ES-I3 (cell line): ENCODE data around the gene RUNX1.

ENCODE experiments used
- H3K36me3 ChIP-seq: 2 replicates; pipeline ENCODE4 v1.6.1; 2013; ENCODE audit warnings: mild to moderate bottlenecking, low read length, control low read depth, moderate library complexity; ENCODE audit not compliant: insufficient read depth
- H3K4me1 ChIP-seq: 2 replicates; pipeline ENCODE4 v1.6.1; 2013; ENCODE audit warnings: mild to moderate bottlenecking, control low read depth, low read length; ENCODE audit not compliant: insufficient read depth
- H3K9ac ChIP-seq: 2 replicates; pipeline ENCODE4 v1.6.1; 2013; ENCODE audit warnings: low read depth, mild to moderate bottlenecking, low read length, moderate library complexity
- H3K9me3 ChIP-seq: 2 replicates; pipeline ENCODE4 v1.6.1; 2013; ENCODE audit warnings: mild to moderate bottlenecking, low read length, moderate library complexity; ENCODE audit not compliant: control insufficient read depth, insufficient read depth

RUNX1 gene

DNA sequence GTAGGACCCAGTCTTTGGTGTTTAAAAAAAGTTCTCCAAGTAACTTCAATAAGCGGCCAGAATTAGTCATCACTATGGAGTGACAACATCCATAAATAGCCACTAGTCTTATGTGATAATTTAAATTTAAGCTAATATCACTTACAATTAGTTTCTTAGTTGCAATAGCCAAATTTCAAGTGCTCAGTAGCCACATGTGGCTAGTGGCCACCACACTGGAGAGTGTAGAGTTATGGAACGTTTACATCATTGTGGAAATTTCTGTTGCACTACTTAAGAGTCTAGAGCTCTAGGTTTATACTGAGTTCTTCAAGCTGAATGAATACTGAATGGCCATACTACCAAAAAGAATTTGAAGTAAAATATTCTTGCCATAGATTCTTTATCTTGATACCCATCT is 121.1 kb downstream of the RUNX1 start:
- H3K4me1 ChIP-seq, result no peaks in the 10 kb centered on the region

DNA sequence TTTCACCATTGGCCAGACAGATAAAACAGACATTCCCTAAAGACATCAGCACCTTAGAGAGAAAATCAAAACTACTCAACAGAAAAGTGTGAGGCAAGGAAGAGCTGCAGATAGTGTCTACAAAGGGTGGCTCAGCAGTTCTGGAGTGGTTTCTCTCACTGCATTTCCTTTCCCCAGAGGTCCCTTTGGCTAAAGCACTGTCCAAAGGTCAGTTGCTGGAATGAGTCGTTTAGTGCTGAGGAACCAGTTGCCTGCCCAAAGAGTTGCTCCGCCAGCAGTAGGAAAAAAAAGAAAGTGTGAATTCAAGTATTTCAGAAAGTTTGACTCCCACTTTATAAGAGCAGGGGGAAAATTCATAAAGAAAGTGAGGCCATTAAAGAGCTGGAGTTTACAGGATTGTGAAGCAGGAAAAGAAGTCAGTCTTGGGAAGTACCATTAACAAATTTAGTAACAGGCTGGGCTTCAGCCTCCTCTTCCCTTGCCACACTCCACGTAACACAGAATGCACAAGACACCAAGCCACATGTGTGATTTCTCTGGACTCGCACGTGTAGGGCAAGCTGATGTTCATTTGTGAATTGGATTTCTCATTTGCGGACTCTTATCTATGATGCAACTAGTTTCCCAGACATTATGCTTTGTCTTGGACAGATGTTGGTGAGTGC is 122.2 kb downstream of the RUNX1 start:
- no peaks in the 10 kb centered on the region for H3K4me1 ChIP-seq
- H3K9me3 ChIP-seq, result no peaks in the 10 kb centered on the region
- H3K36me3 ChIP-seq, result no peaks in the 10 kb centered on the region
- H3K9ac ChIP-seq, result no peak overlapping the region

More for the DNA sequence above, 121.1 kb downstream of the RUNX1 start:
- Histone ChIP-seq H3K9ac (no peak overlapping the region), H3K9me3 (no peaks in the 10 kb centered on the region), H3K36me3 (no peaks in the 10 kb centered on the region)

DNA sequence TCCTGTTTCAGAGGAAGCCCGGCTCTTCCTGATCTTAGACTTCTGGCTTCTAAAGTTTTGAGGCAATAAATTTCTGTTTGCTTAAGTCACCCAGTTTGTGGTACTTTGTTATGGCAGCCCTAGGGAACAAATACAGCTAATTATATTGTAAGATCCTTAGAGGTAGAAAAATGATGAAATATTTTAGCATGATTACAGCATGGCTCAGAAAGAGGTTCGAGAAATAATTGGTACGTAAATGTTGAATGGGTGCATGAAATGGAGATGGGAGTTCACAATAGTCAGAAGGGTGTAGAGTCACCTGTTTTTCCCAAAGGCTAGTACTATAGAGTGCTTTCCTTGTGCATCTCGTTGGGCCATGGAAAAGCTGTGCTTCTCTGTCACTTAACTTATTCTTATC is 123.5 kb downstream of the RUNX1 start:
- Histone ChIP-seq H3K9me3 (no peaks in the 10 kb centered on the region), H3K9ac (no peak overlapping the region), H3K36me3 (no peaks in the 10 kb centered on the region), H3K4me1 (no peaks in the 10 kb centered on the region)

DNA sequence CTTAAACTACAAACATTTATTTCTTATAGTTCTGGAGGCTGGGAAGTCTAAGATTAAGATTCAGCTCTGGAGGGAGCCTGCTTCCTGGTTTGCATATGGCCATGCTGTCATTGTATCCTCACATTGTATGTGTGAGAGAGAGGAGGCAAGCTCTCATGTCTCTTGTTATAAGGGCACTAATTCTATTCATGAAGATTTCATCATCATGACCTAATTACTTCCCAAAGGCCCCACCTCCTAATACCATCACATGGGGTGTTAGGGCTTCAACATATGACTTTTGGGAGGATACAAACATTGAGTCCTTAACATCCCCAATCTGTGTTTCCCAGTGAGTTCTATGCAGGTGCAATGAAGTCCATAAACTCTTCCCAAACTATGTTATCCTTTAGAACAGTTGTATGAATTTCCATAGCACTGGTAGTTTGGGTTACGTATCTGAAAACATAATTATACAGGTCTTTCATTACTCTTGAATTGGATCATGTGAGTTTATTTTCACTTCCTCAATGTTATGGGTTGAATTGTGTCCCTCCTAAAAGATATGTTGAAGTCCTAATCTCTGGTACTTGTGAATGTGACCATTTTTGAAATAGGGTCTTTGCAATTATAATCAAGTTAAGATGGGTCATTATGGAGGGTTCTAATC is 124.2 kb downstream of the RUNX1 start:
- Histone ChIP-seq H3K36me3 (no peaks in the 10 kb centered on the region), H3K9me3 (no peaks in the 10 kb centered on the region), H3K9ac (no peak overlapping the region), H3K4me1 (no peaks in the 10 kb centered on the region)

DNA sequence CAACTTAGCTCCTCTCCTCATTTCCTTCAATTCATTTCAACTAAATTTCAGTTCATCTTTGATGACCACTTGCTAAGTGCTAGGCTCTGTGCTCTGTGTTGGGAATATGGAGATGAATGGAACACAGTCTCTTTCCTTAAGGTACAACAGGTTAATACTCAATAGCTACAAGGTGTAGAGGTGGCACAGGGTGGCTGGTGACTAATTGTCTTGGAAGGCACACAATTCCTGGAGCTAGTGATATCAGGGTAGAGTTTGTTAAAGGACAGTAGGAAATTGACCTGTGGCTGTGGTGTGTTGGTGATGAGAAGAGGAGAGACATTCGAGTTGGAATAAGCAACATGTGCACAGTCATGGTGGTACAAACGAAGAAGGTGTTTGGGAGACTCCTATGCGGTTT is 124.9 kb downstream of the RUNX1 start:
- Histone ChIP-seq H3K9me3 (no peaks in the 10 kb centered on the region), H3K4me1 (no peaks in the 10 kb centered on the region), H3K36me3 (no peaks in the 10 kb centered on the region), H3K9ac (no peak overlapping the region)

DNA sequence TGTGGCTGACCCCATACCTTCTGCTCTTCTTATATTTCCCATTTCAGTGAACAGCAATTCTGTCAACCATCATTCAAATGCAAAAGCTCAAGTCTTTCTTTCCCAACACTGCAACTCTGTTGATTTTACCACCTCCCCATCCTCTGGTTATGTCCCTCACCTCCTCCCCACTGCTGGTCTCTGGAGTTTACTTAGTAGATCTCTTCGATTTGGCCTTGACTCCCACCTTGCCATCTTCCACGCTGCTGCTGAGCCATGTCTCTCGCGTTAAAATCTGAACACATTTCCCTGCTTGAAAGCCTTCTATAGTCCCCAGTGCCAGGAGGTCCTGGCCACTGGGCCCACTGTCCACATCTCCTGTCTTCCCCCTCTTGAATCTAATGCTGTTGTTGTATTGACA is 125.5 kb downstream of the RUNX1 start:
- Histone ChIP-seq H3K36me3 (no peaks in the 10 kb centered on the region), H3K4me1 (no peaks in the 10 kb centered on the region), H3K9me3 (no peaks in the 10 kb centered on the region), H3K9ac (no peak overlapping the region)

DNA sequence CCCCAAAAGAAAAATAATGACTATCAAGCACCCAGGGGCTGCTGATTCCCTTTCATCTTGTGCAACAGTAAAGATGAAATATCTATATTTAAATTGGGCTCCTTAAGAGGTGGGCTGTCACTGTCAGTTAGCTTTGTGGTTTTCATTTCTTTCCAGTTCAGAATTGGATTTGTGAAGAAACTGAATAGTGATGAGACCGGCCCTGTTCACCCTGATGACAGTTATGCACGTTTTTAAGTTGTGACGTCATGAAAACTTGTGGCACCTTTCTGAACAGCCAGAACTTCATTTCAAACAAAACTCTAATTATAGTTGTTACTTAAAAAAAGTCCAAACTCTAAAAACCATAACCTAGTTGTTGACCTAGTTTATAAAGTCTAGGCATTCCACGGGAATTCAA is 125.9 kb downstream of the RUNX1 start:
- Histone ChIP-seq H3K9ac (no peak overlapping the region), H3K4me1 (no peaks in the 10 kb centered on the region), H3K9me3 (no peaks in the 10 kb centered on the region), H3K36me3 (no peaks in the 10 kb centered on the region)

DNA sequence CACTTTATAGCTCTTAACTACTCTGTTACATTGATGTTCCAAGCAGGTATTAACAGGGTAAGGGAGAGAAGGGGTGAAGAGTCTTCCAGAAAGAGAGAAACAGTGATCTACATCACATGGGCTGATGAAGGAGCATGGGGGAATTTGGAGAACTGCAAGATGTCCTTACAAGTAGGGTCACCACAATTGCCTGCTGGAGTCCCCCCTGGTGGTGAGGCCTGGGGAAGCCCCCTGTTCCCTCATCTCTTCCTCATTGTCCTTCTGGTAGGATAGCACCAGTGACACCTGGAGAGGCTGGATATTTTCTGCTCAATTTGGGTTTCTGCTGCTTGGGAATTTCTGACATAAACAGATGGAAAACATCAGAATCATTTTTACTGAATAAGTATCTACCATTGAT is 126.6 kb downstream of the RUNX1 start:
- H3K9ac ChIP-seq, result no peak overlapping the region
- H3K36me3 ChIP-seq, result no peaks in the 10 kb centered on the region

DNA sequence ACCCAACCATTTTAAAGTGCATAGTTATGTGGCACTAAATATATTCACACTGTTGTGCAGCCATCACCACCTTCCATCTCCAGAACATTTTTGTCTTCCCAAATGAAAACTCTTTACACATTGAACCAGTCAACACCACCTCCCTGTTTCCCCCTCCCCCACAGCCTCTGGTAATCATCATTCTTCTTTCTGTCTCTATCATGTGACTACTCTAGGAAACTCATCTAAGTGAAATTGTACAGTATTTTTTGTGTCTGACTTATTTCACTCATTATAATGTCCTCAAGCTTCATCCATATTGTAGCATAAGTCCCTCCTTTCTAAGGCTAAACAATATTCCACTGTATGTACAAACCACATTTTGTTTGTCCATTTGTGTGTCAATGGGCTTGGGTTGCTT is 128.0 kb downstream of the RUNX1 start:
- Histone ChIP-seq H3K9me3 (no peaks in the 10 kb centered on the region), H3K36me3 (no peaks in the 10 kb centered on the region), H3K9ac (no peak overlapping the region), H3K4me1 (no peaks in the 10 kb centered on the region)

More for the DNA sequence above, 126.6 kb downstream of the RUNX1 start:
- no peaks in the 10 kb centered on the region for H3K4me1 ChIP-seq
- no peaks in the 10 kb centered on the region for H3K9me3 ChIP-seq

DNA sequence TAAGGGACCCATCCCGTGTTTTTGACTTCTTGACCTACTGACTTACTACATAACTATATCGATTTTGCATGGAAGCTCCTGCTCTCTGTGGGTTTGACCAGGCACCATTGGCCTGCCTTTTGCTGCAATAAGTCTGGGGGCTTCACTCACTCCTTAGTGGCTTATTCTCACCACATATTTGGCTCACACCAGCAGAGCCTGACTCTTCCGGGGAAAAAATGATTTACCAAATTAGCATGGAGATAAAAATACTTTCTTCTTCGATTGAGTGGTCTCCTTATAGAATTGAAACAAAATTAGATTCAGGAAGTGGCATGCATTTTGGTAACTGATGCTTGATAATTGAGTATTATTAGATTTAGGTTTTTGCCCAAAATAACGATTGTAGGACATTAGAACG is 129.7 kb downstream of the RUNX1 start:
- Histone ChIP-seq H3K4me1 (peaks cover 9% of the 10 kb centered on the region), H3K9me3 (no peaks in the 10 kb centered on the region), H3K36me3 (no peaks in the 10 kb centered on the region), H3K9ac (no peak overlapping the region)

DNA sequence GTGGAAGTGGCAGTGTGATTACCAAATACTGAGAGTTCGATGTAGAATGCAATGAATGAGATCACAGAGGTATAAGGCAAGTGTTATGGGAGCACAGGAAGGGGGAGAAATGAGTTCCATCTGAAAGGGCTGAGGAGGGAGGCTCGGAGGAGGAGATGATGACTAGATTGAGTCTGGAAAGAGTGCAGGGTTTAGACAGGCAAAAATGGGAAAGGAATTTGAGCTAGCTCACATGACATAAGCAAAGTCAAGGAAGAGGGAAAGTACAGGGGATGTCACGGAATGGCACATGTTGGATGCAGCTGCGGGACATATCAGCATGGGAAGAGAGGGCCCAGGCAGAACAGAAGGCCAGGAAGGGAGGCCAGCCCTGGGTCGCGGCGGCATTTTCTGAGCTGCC is 132.7 kb downstream of the RUNX1 start:
- no peaks in the 10 kb centered on the region for H3K36me3 ChIP-seq
- H3K9me3 ChIP-seq, result no peaks in the 10 kb centered on the region
- peaks cover 9% of the 10 kb centered on the region for H3K4me1 ChIP-seq
- no peak overlapping the region for H3K9ac ChIP-seq

DNA sequence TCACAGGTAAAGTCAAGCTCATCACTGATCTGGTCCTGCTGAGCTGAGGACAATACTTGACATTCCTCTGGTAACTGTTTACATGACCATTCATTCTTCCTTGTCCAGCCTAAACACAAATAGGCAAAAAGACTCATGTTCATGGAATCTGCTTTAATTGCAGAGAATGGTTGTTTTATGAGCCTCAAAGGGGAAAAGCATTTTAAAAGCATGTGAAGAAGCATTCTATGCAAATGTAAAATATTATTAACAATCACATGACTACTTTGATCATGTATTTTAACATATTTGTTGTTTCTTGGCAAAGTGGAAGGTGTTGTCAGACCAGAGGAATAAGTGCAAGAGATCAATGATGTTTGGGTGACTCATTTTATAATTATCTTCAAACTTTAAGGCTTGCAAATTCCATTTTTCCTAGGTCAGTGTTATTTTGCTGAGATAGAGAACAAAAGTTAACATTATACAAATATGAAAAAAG is 133.7 kb downstream of the RUNX1 start:
- H3K4me1 ChIP-seq, result peaks cover 9% of the 10 kb centered on the region
- H3K9me3 ChIP-seq, result no peaks in the 10 kb centered on the region
- no peak overlapping the region for H3K9ac ChIP-seq
- H3K36me3 ChIP-seq, result no peaks in the 10 kb centered on the region

DNA sequence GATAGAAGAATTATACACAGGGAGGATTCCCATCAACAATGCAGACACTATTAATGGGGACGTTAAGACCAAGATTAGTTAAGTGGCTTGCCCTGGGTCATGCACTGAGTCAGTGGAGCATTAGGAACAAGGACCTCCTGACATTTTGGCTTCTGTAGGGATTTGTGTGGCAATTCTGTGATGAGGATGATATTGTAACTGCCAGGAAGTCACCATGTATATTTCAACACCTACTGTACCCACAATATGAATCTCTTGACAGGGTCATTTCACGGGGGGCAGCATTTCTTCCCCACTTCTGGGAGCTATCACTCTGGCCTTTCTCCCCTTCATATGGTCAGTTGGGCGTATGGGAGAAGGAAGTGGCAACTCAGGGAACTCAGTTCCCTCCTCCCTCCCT is 134.9 kb downstream of the RUNX1 start:
- H3K36me3 ChIP-seq, result no peaks in the 10 kb centered on the region

DNA sequence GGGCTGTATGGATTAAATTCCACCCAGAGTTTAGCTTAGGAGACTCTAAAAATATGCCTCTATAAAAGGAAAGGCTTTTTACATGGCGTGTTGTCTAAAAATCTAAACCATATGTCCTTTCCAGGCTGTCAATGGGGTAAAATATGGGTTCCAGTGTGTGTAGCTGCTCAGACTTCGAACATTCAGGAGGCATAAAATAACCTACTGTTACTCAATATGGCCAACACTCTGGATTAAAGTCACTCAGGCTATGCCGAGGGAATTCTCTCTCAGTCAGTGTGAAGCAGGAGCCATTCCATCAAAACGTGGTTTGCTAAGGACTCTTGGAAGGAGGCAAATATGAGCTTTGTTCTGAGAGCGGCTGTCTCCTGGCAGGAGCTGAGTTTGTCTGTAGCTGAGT is 135.3 kb downstream of the RUNX1 start:
- Histone ChIP-seq H3K4me1 (peaks cover 10% of the 10 kb centered on the region), H3K36me3 (no peaks in the 10 kb centered on the region), H3K9ac (no peak overlapping the region; the same call in 1 of the 2 replicates), H3K9me3 (no peaks in the 10 kb centered on the region)

More for the DNA sequence above, 134.9 kb downstream of the RUNX1 start:
- H3K9ac ChIP-seq, result no peak overlapping the region
- H3K9me3 ChIP-seq, result no peaks in the 10 kb centered on the region
- peaks cover 9% of the 10 kb centered on the region for H3K4me1 ChIP-seq
